SK-N-SH treated with all-trans-retinoic acid at 6 μM for 48 hours (cell line): Measurements from ENCODE around the gene DHX57.

Experiments used
- ATAC-seq: fragments of 200-7000 bp; cut with Tn5 transposase; 3 replicates; pipeline ENCODE4 v1.9.1; 2020; ENCODE audit warnings: mild to moderate bottlenecking, moderate library complexity
- ARNTL ChIP-seq: fragments of 450-650 bp; formaldehyde crosslinking; IDR thresholded peaks from 2 replicates; pipeline ENCODE4 v1.5.0; 2020; ENCODE audit warnings: low read depth, mild to moderate bottlenecking, moderate library complexity, borderline replicate concordance
- BACH2 ChIP-seq: fragments of 250-450 bp; sonication (Bioruptor Pico); IDR thresholded peaks from 2 replicates; pipeline ENCODE4 v1.9.0; 2021; ENCODE audit warnings: mild to moderate bottlenecking, borderline replicate concordance
- CSDC2 ChIP-seq: fragments of 250-450 bp; sonication (Bioruptor Pico); IDR thresholded peaks from 2 replicates; pipeline ENCODE4 v1.5.0; 2020; ENCODE audit warnings: mild to moderate bottlenecking, moderate library complexity
- ESRRG ChIP-seq: fragments of 250-450 bp; sonication (Bioruptor Pico); IDR thresholded peaks from 2 replicates; pipeline ENCODE4 v1.6.1; 2021; ENCODE audit warnings: mild to moderate bottlenecking
- GLIS3 ChIP-seq: fragments of 250-450 bp; sonication (Bioruptor Pico); IDR thresholded peaks from 2 replicates; pipeline ENCODE4 v1.5.0; 2020; ENCODE audit warnings: mild to moderate bottlenecking, moderate library complexity
- ISL1 ChIP-seq: fragments of 250-450 bp; sonication (Bioruptor Pico); IDR thresholded peaks from 2 replicates; pipeline ENCODE4 v2.1.2; 2022; ENCODE audit warnings: mild to moderate bottlenecking, moderate library complexity
- PATZ1 ChIP-seq: fragments of 250-450 bp; sonication (Bioruptor Pico); IDR thresholded peaks from 2 replicates; pipeline ENCODE4 v1.8.0; 2020; ENCODE audit warnings: mild to moderate bottlenecking, moderate library complexity, borderline replicate concordance
- POU6F1 ChIP-seq: fragments of 250-450 bp; sonication (Bioruptor Pico); IDR thresholded peaks from 2 replicates; pipeline ENCODE4 v1.8.0; 2021; ENCODE audit warnings: low read depth, mild to moderate bottlenecking, moderate library complexity, borderline replicate concordance
- PPARA ChIP-seq: fragments of 250-450 bp; sonication (Bioruptor Pico); IDR thresholded peaks from 2 replicates; pipeline ENCODE4 v1.5.0; 2020; ENCODE audit warnings: mild to moderate bottlenecking, borderline replicate concordance
- RARB ChIP-seq: fragments of 250-450 bp; sonication (Bioruptor Pico); IDR thresholded peaks from 2 replicates; pipeline ENCODE4 v1.8.0; 2021; ENCODE audit warnings: mild to moderate bottlenecking, moderate library complexity
- SNAI2 ChIP-seq: fragments of 250-450 bp; sonication (Bioruptor Pico); IDR thresholded peaks from 2 replicates; pipeline ENCODE4 v1.5.0; 2020; ENCODE audit warnings: mild to moderate bottlenecking, moderate library complexity
- TCF4 ChIP-seq: fragments of 250-450 bp; sonication (Bioruptor Pico); IDR thresholded peaks from 2 replicates; pipeline ENCODE4 v1.8.0; 2021; ENCODE audit warnings: mild to moderate bottlenecking, moderate library complexity, borderline replicate concordance
- TOX ChIP-seq: fragments of 250-450 bp; sonication (Bioruptor Pico); IDR thresholded peaks from 2 replicates; pipeline ENCODE4 v1.8.0; 2021; ENCODE audit warnings: mild to moderate bottlenecking, moderate library complexity, borderline replicate concordance
- ZC3H10 ChIP-seq: fragments of 250-450 bp; sonication (Bioruptor Pico); IDR thresholded peaks from 2 replicates; pipeline ENCODE4 v1.5.1; 2021; ENCODE audit warnings: mild to moderate bottlenecking, moderate library complexity
- ZFP3 ChIP-seq: fragments of 250-450 bp; sonication (Bioruptor Pico); IDR thresholded peaks from 2 replicates; pipeline ENCODE4 v1.5.0; 2020; ENCODE audit warnings: mild to moderate bottlenecking, moderate library complexity
- ZFP30 ChIP-seq: fragments of 450-650 bp; formaldehyde crosslinking; IDR thresholded peaks from 2 replicates; pipeline ENCODE4 v1.5.0; 2022; ENCODE audit warnings: mild to moderate bottlenecking, moderate library complexity
- ZNF565 ChIP-seq: fragments of 450-650 bp; formaldehyde crosslinking; conservative IDR thresholded peaks from 2 replicates; pipeline ENCODE4 v1.5.0; 2020; ENCODE audit warnings: low read depth, mild to moderate bottlenecking, moderate library complexity
- ZNF70 ChIP-seq: fragments of 450-650 bp; formaldehyde crosslinking; IDR thresholded peaks from 2 replicates; pipeline ENCODE4 v1.5.0; 2020; ENCODE audit warnings: mild to moderate bottlenecking, moderate library complexity
- TF ChIP-seq, protein P1 (sequence below): fragments of 250-450 bp; sonication (Bioruptor Pico); IDR thresholded peaks from 2 replicates; pipeline ENCODE4 v1.5.0; 2020; ENCODE audit warnings: mild to moderate bottlenecking, moderate library complexity
- TF ChIP-seq, protein P2 (sequence below): fragments of 250-450 bp; sonication (Bioruptor Pico); IDR thresholded peaks from 2 replicates; pipeline ENCODE4 v1.5.1; 2021; ENCODE audit warnings: mild to moderate bottlenecking, moderate library complexity

DHX57 gene

GRCh38 chr2:38862476-38862875 is 13.3 kb downstream of the DHX57 start (continued):
- TF ChIP-seq ARNTL, result no peak
- TF ChIP-seq, protein P1, sequence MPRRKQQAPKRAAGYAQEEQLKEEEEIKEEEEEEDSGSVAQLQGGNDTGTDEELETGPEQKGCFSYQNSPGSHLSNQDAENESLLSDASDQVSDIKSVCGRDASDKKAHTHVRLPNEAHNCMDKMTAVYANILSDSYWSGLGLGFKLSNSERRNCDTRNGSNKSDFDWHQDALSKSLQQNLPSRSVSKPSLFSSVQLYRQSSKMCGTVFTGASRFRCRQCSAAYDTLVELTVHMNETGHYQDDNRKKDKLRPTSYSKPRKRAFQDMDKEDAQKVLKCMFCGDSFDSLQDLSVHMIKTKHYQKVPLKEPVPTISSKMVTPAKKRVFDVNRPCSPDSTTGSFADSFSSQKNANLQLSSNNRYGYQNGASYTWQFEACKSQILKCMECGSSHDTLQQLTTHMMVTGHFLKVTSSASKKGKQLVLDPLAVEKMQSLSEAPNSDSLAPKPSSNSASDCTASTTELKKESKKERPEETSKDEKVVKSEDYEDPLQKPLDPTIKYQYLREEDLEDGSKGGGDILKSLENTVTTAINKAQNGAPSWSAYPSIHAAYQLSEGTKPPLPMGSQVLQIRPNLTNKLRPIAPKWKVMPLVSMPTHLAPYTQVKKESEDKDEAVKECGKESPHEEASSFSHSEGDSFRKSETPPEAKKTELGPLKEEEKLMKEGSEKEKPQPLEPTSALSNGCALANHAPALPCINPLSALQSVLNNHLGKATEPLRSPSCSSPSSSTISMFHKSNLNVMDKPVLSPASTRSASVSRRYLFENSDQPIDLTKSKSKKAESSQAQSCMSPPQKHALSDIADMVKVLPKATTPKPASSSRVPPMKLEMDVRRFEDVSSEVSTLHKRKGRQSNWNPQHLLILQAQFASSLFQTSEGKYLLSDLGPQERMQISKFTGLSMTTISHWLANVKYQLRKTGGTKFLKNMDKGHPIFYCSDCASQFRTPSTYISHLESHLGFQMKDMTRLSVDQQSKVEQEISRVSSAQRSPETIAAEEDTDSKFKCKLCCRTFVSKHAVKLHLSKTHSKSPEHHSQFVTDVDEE (CRISPR knock-in tag), result no peak
- no peak for TF ChIP-seq ZNF70 (CRISPR knock-in tag)
- TF ChIP-seq CSDC2 (CRISPR knock-in tag), result no peak
- TF ChIP-seq RARB (CRISPR knock-in tag), result no peak

GRCh38 chr2:38856165-38856564 is 19.6 kb downstream of the DHX57 start:
- no peak for ATAC-seq
- TF ChIP-seq TOX (no peak), PPARA (CRISPR knock-in tag) (no peak), GLIS3 (CRISPR knock-in tag) (no peak), ZNF565 (no peak), ISL1 (CRISPR knock-in tag) (no peak), ZFP3 (no peak), ZFP30 (CRISPR knock-in tag) (no peak), ARNTL (no peak), RARB (CRISPR knock-in tag) (no peak), BACH2 (CRISPR knock-in tag) (no peak), SNAI2 (CRISPR knock-in tag) (no peak), POU6F1 (CRISPR knock-in tag) (no peak), ESRRG (CRISPR knock-in tag) (no peak), TCF4 (CRISPR knock-in tag) (no peak), ZNF70 (CRISPR knock-in tag) (no peak), PATZ1 (no peak)
- TF ChIP-seq, protein P2, sequence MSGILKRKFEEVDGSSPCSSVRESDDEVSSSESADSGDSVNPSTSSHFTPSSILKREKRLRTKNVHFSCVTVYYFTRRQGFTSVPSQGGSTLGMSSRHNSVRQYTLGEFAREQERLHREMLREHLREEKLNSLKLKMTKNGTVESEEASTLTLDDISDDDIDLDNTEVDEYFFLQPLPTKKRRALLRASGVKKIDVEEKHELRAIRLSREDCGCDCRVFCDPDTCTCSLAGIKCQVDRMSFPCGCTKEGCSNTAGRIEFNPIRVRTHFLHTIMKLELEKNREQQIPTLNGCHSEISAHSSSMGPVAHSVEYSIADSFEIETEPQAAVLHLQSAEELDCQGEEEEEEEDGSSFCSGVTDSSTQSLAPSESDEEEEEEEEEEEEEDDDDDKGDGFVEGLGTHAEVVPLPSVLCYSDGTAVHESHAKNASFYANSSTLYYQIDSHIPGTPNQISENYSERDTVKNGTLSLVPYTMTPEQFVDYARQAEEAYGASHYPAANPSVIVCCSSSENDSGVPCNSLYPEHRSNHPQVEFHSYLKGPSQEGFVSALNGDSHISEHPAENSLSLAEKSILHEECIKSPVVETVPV, result no peak
- TF ChIP-seq, protein P1 (CRISPR knock-in tag), result no peak

- no peak for ATAC-seq
- TF ChIP-seq ZC3H10 (CRISPR knock-in tag) (no peak), GLIS3 (CRISPR knock-in tag) (no peak)
Observed at GRCh38 chr2:38850045-38850444, 25.7 kb downstream of the DHX57 start.
